ENCODE data around the gene LYRM4.

The LYRM4 gene

DNA sequence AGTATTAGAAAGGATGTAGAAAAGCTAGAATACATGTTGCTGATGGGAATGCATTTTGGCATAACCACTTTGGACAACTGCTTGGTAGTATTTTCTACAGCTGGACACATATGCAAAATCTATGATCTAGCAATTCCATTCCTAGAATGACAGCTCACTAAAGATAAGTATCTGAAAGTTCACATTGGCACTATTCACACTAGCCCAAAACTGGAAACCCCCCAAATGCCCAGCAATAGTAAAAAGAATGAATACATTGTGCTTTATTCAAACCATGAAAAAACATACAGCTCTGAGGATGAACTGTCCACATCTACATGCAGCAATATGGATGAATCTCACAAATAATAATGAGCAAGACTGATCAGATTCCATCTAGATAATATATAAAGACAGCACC is 96.7 kb downstream of the LYRM4 start:
- TF ChIP-seq, protein P1, sequence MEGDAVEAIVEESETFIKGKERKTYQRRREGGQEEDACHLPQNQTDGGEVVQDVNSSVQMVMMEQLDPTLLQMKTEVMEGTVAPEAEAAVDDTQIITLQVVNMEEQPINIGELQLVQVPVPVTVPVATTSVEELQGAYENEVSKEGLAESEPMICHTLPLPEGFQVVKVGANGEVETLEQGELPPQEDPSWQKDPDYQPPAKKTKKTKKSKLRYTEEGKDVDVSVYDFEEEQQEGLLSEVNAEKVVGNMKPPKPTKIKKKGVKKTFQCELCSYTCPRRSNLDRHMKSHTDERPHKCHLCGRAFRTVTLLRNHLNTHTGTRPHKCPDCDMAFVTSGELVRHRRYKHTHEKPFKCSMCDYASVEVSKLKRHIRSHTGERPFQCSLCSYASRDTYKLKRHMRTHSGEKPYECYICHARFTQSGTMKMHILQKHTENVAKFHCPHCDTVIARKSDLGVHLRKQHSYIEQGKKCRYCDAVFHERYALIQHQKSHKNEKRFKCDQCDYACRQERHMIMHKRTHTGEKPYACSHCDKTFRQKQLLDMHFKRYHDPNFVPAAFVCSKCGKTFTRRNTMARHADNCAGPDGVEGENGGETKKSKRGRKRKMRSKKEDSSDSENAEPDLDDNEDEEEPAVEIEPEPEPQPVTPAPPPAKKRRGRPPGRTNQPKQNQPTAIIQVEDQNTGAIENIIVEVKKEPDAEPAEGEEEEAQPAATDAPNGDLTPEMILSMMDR (IDR thresholded peaks at IDR 0.05; ENCODE audit: low read depth, low read length, missing control alignments): no peak
- no peak for DNase-seq (ENCODE audit: low read depth)
- no peak overlapping the region for H3K4me3 ChIP-seq (ENCODE audit: low read depth, low read length)
- in situ Hi-C loops (cut with HindIII; ENCODE audit: low sequenced_read_pairs): no loop called here

DNA sequence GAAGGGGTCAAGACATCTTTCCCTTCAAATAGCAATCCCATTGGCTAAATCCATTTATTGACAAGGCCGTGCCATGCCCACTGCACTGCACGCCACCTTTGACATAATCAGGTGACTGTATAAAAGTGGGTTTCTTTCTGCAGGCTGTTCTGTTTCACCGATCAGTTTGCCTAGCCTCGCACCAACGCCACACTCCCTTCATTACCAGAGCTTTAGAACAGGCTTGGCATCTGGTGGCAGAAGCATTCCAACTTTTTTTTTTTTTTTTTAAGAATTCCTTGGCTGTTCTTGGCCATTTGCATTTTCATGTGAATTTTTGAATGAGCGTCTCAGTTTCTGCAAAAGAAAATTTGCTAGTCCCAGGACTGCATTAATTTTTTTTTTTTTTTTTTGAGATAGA is 97.5 kb downstream of the LYRM4 start:
- DNase-seq (ENCODE audit: low read depth): no peak
- TF ChIP-seq, protein P1 (IDR thresholded peaks at IDR 0.05; ENCODE audit: low read depth, low read length, missing control alignments): no peak
- H3K4me3 ChIP-seq (ENCODE audit: low read depth, low read length): no peak overlapping the region
- in situ Hi-C loops (cut with HindIII; ENCODE audit: low sequenced_read_pairs): no loop called here

DNA sequence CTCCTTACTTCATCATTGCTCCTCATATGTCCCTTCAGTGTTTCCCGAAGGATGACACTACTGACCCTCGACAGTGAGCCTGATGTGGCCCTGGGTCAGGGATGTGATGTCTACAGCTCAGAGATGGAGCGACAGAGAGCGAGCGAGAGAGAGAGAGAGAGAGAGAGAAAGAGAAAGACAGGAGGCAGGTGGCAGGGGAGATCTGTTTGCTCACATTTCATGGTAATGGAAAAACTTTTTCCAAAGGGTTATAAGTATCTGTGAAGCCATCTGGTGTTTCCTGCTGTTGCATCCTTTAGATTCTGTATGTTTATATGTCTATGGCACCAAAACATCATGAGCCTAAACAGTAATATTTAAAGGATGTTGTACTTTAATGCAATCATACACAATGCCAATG is 98.4 kb downstream of the LYRM4 start:
- H3K4me3 ChIP-seq (ENCODE audit: low read depth, low read length): no peak overlapping the region
- TF ChIP-seq, protein P1 (IDR thresholded peaks at IDR 0.05; ENCODE audit: low read depth, low read length, missing control alignments): no peak
- no peak for DNase-seq (ENCODE audit: low read depth)
- in situ Hi-C loops (cut with HindIII; ENCODE audit: low sequenced_read_pairs): no loop called here

DNA sequence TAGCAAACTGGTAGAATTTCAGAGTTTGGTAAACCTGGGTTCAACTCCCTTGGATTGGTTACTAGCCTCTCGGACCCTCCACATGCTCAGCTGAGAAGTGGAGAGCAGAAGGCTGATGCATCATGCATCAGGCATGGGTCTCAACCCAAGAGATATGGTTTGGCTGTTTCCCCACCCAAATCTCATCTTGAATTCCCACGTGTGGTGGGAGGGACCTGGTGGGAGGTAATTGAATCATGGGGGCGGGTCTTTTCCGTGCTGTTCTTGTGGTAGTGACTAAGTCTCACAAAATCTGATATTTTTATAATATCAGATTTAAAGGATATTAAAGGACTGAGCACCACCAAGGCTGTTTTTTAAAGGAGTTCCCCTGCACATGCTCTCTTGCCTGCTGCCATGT is 100.5 kb downstream of the LYRM4 start:
- no peak for DNase-seq (ENCODE audit: low read depth)
- TF ChIP-seq, protein P1 (IDR thresholded peaks at IDR 0.05; ENCODE audit: low read depth, low read length, missing control alignments): no peak
- no peak overlapping the region for H3K4me3 ChIP-seq (ENCODE audit: low read depth, low read length)
- in situ Hi-C loops (cut with HindIII; ENCODE audit: low sequenced_read_pairs): no loop called here

DNA sequence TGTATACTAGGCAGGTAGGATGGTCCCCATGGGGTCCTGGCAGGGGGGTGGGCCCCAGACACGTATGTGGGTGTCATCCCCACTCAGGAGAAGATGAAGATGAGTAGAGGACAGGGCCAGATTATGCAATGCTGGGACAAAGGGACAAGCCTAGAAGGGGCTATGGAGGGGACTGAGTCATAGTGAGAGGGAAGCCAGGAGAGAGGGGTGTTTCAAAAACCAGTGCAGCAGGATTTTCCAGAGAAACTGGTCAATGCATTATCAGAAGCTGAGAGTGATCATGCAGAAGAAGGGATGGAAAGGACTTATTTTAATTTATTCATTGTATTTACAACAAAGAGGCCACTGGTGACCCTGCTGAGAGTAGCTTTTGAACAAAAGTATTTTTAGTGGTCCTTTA is 101.6 kb downstream of the LYRM4 start:
- H3K4me3 ChIP-seq (ENCODE audit: low read depth, low read length): no peak overlapping the region
- DNase-seq (ENCODE audit: low read depth): no peak
- TF ChIP-seq, protein P1 (IDR thresholded peaks at IDR 0.05; ENCODE audit: low read depth, low read length, missing control alignments): no peak
- in situ Hi-C loops (cut with HindIII; ENCODE audit: low sequenced_read_pairs): no loop called here

DNA sequence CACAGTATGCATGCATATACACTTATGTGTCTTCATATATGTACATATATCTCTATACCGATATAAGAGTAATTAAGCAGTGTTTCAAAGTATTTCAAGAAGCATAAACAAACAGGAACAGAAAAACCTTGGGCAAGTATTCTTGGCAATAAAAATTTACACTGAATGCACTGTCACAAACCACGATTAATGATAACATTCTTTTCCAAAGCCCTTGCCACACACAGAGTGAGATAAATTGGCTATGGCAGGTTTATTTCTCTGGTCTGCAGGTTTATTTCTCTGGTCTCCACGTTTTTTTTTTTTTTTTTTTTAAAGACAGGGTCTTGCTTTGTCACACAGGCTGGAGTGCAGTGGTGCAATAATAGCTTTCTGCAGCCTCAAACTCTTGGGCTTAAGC is 102.6 kb downstream of the LYRM4 start:
- in situ Hi-C loops (cut with HindIII; ENCODE audit: low sequenced_read_pairs): no loop called here
- no peak for DNase-seq (ENCODE audit: low read depth)
- TF ChIP-seq, protein P1 (IDR thresholded peaks at IDR 0.05; ENCODE audit: low read depth, low read length, missing control alignments): no peak
- no peak overlapping the region for H3K4me3 ChIP-seq (ENCODE audit: low read depth, low read length)

DNA sequence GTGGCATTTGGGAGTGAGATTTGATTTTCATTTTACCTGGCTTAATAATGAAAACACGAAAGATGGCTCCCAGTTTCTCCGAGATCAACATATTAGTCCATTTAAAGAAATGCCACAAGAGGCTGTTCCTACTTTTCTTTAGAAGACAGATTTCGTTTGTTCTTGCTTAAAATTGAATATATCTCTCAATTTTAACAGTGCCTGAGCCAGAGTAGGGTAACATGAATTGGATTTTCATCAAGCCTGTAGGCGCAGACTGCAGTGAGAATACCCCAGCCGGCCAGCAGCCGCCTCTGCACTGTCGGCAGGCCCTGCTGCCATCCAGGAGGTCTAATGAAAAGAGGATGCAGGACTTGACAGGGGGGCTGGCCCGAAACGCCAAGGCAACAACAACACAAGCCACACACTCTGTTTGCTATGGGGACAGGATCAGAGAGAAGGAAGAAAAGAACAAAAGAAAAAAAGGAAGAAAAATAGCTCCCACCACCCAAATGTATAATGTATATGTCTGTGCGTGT is 103.1 kb downstream of the LYRM4 start:
- TF ChIP-seq, protein P1 (IDR thresholded peaks at IDR 0.05; ENCODE audit: low read depth, low read length, missing control alignments): no peak
- in situ Hi-C loops (cut with HindIII; ENCODE audit: low sequenced_read_pairs): no loop called here
- no peak for DNase-seq (ENCODE audit: low read depth)
- no peak overlapping the region for H3K4me3 ChIP-seq (ENCODE audit: low read depth, low read length)
